ENCODE data around the gene GNAI1. TPM values are rescaled to one million over a fixed set of nuclear protein-coding genes. Genes with fewer than 3 reads are reported as not detected.

The GNAI1 gene
- total and polyA plus RNA-seq, 9 donors = 27.0 to 57.1 (median 37.2) TPM

DNA sequence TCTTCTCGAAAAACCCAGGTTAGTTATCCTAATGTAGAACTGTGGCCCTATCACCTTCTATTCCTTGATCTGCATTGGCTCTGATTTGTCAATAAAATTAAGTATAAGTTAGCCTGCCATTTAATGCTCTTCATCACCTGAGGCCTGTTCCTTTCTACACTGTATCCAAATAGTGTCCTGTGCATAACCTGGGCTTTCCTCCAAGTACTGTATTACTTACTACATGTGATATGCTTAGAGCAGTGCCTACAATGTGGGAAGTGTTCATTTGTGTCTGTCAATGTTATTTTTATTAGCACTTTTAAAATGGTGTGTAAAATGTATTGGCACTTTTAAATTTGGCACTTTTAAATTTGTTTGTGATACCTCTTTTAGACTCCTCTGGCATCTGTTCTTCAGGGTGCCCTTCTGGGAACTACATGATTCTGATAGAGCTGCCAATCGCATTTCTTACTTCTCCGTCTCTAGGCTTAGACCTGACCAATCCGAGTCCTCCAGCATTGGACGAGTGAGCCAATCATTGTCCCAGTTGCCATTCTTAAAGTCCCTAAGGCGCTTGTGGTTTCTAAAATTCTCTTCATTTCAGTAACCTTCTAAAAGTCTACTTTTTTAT, 85.5 kb downstream of the GNAI1 start:
- Histone ChIP-seq H3K36me3 (ENCODE audit: control insufficient read depth, insufficient read depth, low read length) (peaks cover 7% of the 10 kb centered on the region), H3K9me3 (replicated peaks; ENCODE audit: control insufficient read depth, low read depth, low read length) (no peaks in the 10 kb centered on the region), H3K4me1 (ENCODE audit: control insufficient read depth, insufficient read depth, low read length) (peaks cover 2% of the 10 kb centered on the region), H3K27ac (ENCODE audit: low read length) (no peak overlapping the region), H3K27me3 (ENCODE audit: control insufficient read depth, insufficient read depth, low read length) (no peaks in the 10 kb centered on the region), H3K4me3 (ENCODE audit: low read length) (no peak overlapping the region)
- DNase-seq = no peak
- WGBS (ENCODE audit: insufficient coverage) = 85% methylated on average over 4 of the region's 6 CpGs

DNA sequence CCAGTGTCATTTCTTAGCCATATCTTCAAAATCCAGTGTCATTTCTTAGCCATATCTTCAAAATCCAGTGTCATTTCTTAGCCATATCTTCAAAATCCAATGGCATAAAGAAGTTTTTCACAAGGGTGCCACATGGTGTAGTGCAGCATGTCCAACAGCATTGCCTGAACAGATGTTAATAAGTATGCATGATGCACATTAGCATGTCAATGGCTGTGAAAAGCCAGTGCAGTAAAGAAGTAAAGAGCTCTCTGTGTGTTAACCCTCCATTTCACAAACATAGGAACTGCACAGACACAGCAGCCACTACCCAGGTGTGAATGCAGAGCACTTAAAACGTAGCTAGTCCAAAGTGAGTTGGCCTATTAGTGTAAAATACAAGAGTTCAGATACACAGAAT, 89.8 kb downstream of the GNAI1 start:
- Histone ChIP-seq H3K27ac (ENCODE audit: low read length) (no peak overlapping the region), H3K9me3 (replicated peaks; ENCODE audit: control insufficient read depth, low read depth, low read length) (no peaks in the 10 kb centered on the region), H3K27me3 (ENCODE audit: control insufficient read depth, insufficient read depth, low read length) (no peaks in the 10 kb centered on the region), H3K36me3 (ENCODE audit: control insufficient read depth, insufficient read depth, low read length) (peaks cover 3% of the 10 kb centered on the region), H3K4me1 (ENCODE audit: control insufficient read depth, insufficient read depth, low read length) (peaks cover 2% of the 10 kb centered on the region), H3K4me3 (ENCODE audit: low read length) (no peak overlapping the region)
- no CpG with 5 or more reads among the region's 1 CpG for WGBS (ENCODE audit: insufficient coverage)
- no peak for DNase-seq

DNA sequence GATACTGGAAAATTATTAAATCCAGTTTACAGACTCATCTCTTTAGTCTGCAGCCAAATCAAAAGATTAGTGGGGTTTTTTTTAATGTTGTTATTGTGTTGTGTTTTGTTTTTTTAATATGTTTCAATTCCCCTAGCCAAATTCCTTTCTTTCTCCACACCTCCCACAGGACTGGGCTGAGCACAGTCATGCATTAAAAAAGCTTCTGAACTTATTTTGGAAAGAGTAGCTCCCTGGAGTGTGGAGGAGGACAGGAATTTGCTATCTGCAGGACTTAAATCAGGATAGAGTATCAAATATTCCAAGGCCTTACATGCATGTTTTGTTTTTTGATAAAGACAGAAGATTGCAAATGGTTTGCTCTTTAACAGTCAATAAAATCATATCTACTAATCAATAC, 90.7 kb downstream of the GNAI1 start:
- peak; percentile 81 for DNase-seq
- Histone ChIP-seq H3K27ac (ENCODE audit: low read length) (no peak overlapping the region), H3K4me3 (ENCODE audit: low read length) (no peak overlapping the region), H3K27me3 (ENCODE audit: control insufficient read depth, insufficient read depth, low read length) (no peaks in the 10 kb centered on the region), H3K4me1 (ENCODE audit: control insufficient read depth, insufficient read depth, low read length) (peaks cover 2% of the 10 kb centered on the region), H3K9me3 (replicated peaks; ENCODE audit: control insufficient read depth, low read depth, low read length) (no peaks in the 10 kb centered on the region), H3K36me3 (ENCODE audit: control insufficient read depth, insufficient read depth, low read length) (peaks cover 3% of the 10 kb centered on the region)

DNA sequence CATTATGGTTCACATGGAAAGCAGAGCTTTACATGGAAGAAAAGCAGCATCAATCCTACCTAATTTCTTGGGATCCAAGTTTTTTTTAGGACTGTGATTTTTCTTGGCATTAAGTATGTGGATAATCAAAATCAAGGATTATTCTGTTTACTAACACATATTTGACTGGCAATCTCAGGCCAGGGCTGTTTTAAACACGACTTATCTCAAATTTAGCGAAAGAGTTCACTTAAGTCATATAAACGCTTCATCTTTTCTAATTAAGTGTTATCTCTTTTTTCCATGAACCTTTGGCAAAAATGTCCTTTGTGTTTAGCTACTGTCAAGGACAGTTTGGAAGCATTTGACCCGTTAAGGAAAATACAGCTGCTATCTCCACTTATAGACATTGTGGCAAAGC, 92.0 kb downstream of the GNAI1 start:
- H3K27me3 ChIP-seq (ENCODE audit: control insufficient read depth, insufficient read depth, low read length) = no peaks in the 10 kb centered on the region
- peaks cover 2% of the 10 kb centered on the region for H3K4me1 ChIP-seq (ENCODE audit: control insufficient read depth, insufficient read depth, low read length)
- no peaks in the 10 kb centered on the region for H3K9me3 ChIP-seq (replicated peaks; ENCODE audit: control insufficient read depth, low read depth, low read length)
- H3K36me3 ChIP-seq (ENCODE audit: control insufficient read depth, insufficient read depth, low read length) = peaks cover 3% of the 10 kb centered on the region
- H3K27ac ChIP-seq (ENCODE audit: low read length) = no peak overlapping the region
- no peak overlapping the region for H3K4me3 ChIP-seq (ENCODE audit: low read length)
- DNase-seq = no peak
- 80% methylated on average over 1 of the region's 4 CpGs for WGBS (ENCODE audit: insufficient coverage)

DNA sequence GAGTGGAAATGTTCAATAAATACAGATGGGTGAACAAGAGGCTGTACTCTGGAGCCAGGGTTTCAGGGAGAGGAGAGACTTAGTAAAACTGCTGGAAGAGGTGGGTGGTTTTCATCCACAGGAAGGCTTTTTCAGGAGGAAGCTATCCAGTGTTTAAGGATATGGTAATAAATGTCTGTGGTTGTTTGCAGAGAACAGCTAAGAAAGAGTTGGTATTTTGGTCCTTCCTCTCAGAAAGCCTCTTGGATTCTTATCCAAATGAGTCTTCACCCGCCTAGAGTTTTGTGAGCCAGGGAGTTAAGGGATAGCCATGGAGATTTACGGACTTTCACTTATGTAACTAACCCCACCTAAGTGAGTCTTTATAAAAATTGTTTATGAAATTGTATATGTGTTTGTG, 95.7 kb downstream of the GNAI1 start:
- H3K9me3 ChIP-seq (replicated peaks; ENCODE audit: control insufficient read depth, low read depth, low read length) = no peaks in the 10 kb centered on the region
- no peak overlapping the region for H3K27ac ChIP-seq (ENCODE audit: low read length)
- no peaks in the 10 kb centered on the region for H3K4me1 ChIP-seq (ENCODE audit: control insufficient read depth, insufficient read depth, low read length)
- H3K36me3 ChIP-seq (ENCODE audit: control insufficient read depth, insufficient read depth, low read length) = no peaks in the 10 kb centered on the region
- DNase-seq = no peak
- H3K27me3 ChIP-seq (ENCODE audit: control insufficient read depth, insufficient read depth, low read length) = no peaks in the 10 kb centered on the region
- H3K4me3 ChIP-seq (ENCODE audit: low read length) = no peak overlapping the region
- no CpG with 5 or more reads among the region's 2 CpGs for WGBS (ENCODE audit: insufficient coverage)

DNA sequence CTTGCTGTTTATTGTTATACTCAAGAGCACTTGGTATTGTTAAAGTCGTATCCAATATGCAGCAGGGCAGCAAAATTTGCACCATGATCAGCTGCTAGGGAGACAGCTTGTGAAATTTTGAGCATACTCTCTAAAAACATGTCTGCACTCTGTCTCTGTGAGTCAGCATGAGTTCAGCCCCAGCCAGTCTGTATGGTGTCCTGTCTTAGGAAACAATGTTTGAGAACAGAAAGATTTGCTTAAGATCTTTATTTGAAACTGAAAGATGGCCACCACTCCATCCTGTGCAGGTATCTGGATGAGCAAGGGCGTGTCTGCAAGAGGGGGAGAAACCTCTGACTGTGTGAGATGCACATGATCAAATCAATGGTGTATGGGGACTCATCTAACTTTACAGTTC, 97.1 kb downstream of the GNAI1 start:
- Histone ChIP-seq H3K27me3 (ENCODE audit: control insufficient read depth, insufficient read depth, low read length) (no peaks in the 10 kb centered on the region), H3K4me3 (ENCODE audit: low read length) (no peak overlapping the region), H3K36me3 (ENCODE audit: control insufficient read depth, insufficient read depth, low read length) (no peaks in the 10 kb centered on the region), H3K27ac (ENCODE audit: low read length) (no peak overlapping the region), H3K4me1 (ENCODE audit: control insufficient read depth, insufficient read depth, low read length) (no peaks in the 10 kb centered on the region), H3K9me3 (replicated peaks; ENCODE audit: control insufficient read depth, low read depth, low read length) (no peaks in the 10 kb centered on the region)
- 86% methylated on average over 1 of the region's 2 CpGs for WGBS (ENCODE audit: insufficient coverage)
- DNase-seq = no peak

DNA sequence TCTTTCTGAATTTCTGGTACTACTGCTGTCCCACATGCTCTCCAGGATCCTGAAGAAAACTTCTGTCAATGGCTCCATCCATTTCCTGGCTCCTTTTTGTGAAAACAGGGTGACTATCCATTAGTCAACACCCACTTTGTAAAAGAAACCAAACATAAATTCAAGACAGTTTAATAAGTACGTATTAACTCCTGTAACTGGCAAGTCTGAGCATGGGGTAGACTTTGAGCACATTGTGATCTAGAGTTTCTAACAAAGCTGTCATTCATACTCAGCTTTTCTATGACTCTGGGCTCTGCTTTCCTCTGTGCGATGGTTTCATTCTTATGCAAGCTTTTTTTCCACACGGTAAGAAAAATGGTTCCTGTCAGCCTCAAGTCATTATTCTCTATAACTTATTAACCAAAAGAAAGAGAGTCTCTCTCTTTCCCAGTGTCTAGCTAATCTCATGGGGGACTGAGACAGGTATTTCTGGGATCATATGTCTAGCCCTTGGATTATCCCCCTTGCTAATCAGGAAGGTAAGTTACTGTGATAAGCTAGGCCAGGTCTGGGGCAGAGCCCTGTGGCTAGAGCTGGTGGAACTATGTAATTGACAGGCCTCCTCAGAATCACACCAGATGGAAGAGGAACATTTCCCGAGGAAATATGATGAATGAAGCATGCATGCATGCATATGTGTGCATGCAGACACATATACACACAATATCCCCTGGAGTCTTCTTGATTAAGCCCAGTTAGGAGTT, 98.5 kb downstream of the GNAI1 start:
- H3K27me3 ChIP-seq (ENCODE audit: control insufficient read depth, insufficient read depth, low read length) = no peaks in the 10 kb centered on the region
- no peak overlapping the region for H3K27ac ChIP-seq (ENCODE audit: low read length)
- no peak for DNase-seq
- no peaks in the 10 kb centered on the region for H3K36me3 ChIP-seq (ENCODE audit: control insufficient read depth, insufficient read depth, low read length)
- no peak overlapping the region for H3K4me3 ChIP-seq (ENCODE audit: low read length)
- no peaks in the 10 kb centered on the region for H3K4me1 ChIP-seq (ENCODE audit: control insufficient read depth, insufficient read depth, low read length)
- WGBS (ENCODE audit: insufficient coverage) = 100% methylated on average over 2 of the region's 4 CpGs
- H3K9me3 ChIP-seq (replicated peaks; ENCODE audit: control insufficient read depth, low read depth, low read length) = no peaks in the 10 kb centered on the region

DNA sequence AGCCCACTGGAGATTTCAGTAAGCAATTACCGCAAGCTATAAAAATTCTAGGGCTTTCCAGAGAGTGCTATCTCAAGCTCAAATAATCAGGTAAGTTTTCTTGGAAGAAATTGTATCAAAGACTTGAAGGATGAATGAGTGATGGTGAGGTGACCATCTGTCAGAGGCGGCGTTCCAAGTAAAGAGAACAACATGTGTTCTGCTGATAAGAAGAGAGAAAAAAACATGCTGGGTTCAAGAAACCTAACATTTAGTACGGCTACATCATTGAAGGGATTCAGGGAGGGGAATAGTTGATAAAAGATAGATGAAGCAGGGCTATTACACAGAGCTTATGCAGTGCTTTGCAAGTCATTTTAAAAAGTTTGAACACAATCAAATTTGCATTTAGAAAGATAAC, 100.7 kb downstream of the GNAI1 start:
- Histone ChIP-seq H3K36me3 (ENCODE audit: control insufficient read depth, insufficient read depth, low read length) (no peaks in the 10 kb centered on the region), H3K27me3 (ENCODE audit: control insufficient read depth, insufficient read depth, low read length) (no peaks in the 10 kb centered on the region), H3K9me3 (replicated peaks; ENCODE audit: control insufficient read depth, low read depth, low read length) (no peaks in the 10 kb centered on the region), H3K4me1 (ENCODE audit: control insufficient read depth, insufficient read depth, low read length) (no peaks in the 10 kb centered on the region), H3K4me3 (ENCODE audit: low read length) (no peak overlapping the region), H3K27ac (ENCODE audit: low read length) (no peak overlapping the region)
- 86% methylated on average over 4 of the region's 4 CpGs for WGBS (ENCODE audit: insufficient coverage)
- no peak for DNase-seq

DNA sequence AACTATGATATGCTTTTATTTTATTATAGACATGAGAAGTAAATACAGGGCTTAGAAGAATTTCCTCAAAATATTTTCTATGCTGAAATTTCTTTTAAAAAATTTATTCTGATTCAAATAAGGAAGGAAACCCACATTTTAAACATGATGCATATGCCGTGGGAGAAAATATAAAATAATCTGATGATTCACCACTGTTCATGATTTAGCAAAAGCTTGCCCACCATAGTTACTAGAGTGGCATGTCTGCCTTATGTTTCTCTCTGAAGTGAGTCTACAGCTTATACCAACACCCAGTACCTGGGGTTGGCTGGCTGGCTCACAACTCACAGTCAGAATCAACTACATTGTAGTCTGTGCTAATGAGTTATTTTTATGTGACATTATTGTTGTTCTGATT, 102.0 kb downstream of the GNAI1 start:
- no peak overlapping the region for H3K27ac ChIP-seq (ENCODE audit: low read length)
- H3K36me3 ChIP-seq (ENCODE audit: control insufficient read depth, insufficient read depth, low read length) = no peaks in the 10 kb centered on the region
- H3K27me3 ChIP-seq (ENCODE audit: control insufficient read depth, insufficient read depth, low read length) = no peaks in the 10 kb centered on the region
- peaks cover 2% of the 10 kb centered on the region for H3K4me1 ChIP-seq (ENCODE audit: control insufficient read depth, insufficient read depth, low read length)
- no peaks in the 10 kb centered on the region for H3K9me3 ChIP-seq (replicated peaks; ENCODE audit: control insufficient read depth, low read depth, low read length)
- no CpG with 5 or more reads among the region's 1 CpG for WGBS (ENCODE audit: insufficient coverage)
- no peak for DNase-seq
- H3K4me3 ChIP-seq (ENCODE audit: low read length) = no peak overlapping the region

DNA sequence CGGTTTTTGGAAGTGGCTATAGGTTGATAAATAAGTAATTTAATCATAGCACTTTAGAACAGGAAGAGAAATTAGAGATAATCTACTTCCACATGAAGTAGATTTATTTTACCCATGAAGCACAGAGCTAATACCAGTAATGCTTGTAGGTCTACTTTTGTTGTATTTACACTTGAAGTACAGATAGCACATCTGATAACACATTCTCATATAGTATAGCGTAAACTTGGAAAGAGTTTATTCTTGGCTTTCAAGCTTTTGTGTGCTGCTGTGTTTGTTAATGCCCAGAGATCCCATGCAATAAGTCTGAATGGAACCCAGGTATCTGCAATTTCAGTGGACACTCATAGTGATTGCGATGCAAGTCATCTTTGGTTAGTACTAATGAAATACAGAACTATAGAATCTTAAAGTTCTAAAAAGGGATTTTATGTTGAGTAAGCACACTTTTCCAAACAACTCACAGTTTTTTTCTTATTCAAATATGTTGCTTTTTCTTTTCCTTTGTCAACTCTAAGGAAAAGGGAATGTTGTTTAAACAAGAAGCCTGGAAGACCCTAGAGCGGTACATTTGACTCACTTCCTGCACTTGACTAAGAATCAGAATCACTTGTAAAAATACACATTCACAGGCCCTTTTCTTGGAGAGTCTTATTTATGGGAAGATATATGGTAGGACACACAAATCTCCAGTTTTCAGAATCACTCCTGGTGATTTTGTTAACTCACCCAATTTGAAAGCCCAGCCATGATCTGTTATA, 105.8 kb downstream of the GNAI1 start:
- Histone ChIP-seq H3K27me3 (ENCODE audit: control insufficient read depth, insufficient read depth, low read length) (no peaks in the 10 kb centered on the region), H3K4me1 (ENCODE audit: control insufficient read depth, insufficient read depth, low read length) (peaks cover 8% of the 10 kb centered on the region), H3K27ac (ENCODE audit: low read length) (no peak overlapping the region), H3K36me3 (ENCODE audit: control insufficient read depth, insufficient read depth, low read length) (no peaks in the 10 kb centered on the region), H3K9me3 (replicated peaks; ENCODE audit: control insufficient read depth, low read depth, low read length) (no peaks in the 10 kb centered on the region), H3K4me3 (ENCODE audit: low read length) (no peak overlapping the region)
- no CpG with 5 or more reads among the region's 4 CpGs for WGBS (ENCODE audit: insufficient coverage)
- DNase-seq = no peak

Measured in muscle of leg (tissue), 11 donors.